ENCODE results near the gene CDC20. TPM values are rescaled to one million over a fixed set of nuclear protein-coding genes. Genes with fewer than 3 reads are reported as not detected.
"Not testable (repeated sequence)": the region's sequence is repeated elsewhere in the genome, so short reads cannot be mapped to it uniquely, and the experiment has no call there.

CDC20 gene
- total RNA-seq, 1 donor from 2014 or later: 69.2 TPM

DNA sequence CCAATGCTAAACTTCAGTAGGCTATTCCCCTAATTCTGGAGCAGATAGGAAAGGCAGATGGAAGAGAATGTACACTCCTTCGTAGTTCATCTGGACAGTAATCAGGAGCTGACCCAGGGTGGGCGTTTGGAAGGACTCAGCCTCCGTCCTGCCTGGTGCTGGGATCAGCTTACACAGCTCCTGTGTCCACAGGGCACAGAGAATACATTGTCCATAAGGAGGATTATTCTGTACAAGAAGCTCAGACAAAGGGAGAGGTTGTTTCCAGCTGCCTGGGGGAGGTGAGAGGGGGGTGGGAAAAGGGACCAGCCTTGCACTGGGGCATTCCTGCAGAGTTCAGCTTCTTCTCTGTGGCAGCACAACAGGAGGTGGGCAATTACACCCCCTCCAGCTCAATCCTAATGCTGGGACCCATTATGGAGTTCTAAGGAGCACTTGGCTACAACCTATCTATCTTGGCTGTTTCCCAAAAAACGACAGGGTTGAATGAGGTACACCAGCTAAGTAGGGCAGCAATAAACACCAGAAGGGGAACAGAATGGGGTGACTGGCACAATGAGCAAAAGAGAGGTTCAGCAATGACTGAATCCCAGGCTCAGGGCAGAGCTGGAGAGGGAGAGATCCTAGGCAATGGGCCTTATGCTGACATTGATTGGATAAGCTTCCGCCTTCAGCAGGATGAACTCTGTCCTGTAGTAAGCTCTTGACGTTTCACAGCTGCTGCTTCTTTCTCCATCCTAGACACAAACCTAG lies 23.4 kb downstream of the CDC20 start:
- no peak for DNase-seq (ENCODE audit: low read depth, low spot score)

DNA sequence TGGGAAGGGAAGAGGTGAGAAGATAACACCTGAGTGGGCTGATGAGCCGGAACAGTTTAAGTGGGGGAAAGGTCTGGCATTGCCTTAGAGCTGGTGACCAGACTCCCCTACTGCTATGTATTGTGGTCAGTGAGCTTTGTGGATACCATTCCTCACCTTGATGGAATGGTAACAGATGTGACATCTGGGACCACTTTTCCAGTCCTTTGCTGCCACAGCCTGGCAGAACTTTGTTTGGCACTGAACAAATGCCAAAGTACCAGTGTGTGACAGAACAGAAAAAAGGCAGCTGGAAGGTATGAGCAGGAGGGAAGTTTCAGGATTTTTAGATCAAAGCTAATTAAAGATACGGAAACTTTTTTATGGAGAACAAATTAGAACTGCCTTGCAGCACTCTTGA lies 24.7 kb downstream of the CDC20 start:
- no peak for DNase-seq (ENCODE audit: low read depth, low spot score)

DNA sequence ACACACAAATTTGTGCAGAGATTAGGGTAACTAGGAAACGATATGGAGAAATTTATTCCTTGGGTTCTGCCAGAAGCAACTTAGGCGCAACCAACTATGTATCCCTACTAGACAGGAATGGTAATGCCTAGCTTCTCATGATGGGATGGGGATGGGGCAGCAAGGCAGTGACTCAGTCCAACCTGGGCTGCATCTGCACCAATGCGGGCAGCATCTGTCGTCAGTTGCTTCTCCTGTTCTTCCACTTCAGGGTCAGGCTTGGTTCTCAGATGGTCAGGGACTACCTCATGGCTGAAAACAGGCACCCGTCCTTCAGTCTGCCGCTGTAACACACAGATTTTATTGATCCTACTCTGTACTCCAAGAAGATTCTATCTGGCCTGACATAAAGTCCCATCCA lies 27.9 kb downstream of the CDC20 start:
- DNase-seq (ENCODE audit: low read depth, low spot score): no peak

DNA sequence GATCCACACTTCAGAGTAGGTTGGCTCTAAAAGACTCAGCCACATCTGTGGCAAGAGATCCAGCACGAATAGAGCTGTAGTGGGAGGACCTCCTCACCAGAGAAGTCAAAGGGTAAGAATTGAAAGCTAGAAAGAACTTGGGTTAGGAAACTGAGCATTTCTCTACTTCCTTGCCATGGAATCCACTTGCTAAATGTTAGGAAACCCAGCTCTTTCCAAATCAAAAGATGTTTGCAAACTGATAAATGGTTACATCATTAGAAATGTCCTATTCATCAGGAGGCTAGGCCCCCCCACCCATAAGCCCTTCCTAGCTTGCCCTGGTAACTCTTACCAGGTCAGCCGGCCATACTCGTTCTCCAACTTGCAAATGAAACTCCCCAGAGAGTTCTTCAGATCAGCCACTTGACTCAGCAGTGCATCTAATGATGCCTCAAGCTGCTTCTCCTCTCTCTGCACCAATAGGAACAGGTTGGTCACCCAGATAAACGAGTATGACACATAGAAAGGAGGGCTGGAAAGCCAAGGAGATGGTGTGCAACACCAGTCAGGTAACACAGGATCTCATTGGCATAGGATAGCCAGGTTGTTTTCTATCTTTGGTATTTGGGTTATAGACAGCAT lies 29.3 kb downstream of the CDC20 start:
- no peak for DNase-seq (ENCODE audit: low read depth, low spot score)

DNA sequence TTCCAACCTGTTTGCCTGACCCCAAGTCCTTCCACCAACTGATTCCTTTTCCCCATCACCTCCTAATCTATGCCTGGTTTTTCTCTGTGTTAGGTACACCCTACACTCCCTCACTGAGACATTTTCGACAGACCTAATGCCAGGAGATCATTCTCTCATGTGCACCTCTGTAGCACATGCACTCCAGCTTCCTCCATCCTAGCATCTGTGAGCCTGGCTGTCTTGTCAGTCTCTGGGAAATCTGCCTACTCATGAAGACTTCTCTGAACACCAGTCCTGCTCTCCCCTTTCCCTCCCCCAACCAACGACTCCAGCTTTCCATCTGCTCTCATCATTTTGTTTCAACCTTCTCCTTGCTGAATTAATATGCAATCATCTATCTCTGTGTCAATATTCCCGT lies 29.8 kb downstream of the CDC20 start:
- no peak for DNase-seq (ENCODE audit: low read depth, low spot score)

DNA sequence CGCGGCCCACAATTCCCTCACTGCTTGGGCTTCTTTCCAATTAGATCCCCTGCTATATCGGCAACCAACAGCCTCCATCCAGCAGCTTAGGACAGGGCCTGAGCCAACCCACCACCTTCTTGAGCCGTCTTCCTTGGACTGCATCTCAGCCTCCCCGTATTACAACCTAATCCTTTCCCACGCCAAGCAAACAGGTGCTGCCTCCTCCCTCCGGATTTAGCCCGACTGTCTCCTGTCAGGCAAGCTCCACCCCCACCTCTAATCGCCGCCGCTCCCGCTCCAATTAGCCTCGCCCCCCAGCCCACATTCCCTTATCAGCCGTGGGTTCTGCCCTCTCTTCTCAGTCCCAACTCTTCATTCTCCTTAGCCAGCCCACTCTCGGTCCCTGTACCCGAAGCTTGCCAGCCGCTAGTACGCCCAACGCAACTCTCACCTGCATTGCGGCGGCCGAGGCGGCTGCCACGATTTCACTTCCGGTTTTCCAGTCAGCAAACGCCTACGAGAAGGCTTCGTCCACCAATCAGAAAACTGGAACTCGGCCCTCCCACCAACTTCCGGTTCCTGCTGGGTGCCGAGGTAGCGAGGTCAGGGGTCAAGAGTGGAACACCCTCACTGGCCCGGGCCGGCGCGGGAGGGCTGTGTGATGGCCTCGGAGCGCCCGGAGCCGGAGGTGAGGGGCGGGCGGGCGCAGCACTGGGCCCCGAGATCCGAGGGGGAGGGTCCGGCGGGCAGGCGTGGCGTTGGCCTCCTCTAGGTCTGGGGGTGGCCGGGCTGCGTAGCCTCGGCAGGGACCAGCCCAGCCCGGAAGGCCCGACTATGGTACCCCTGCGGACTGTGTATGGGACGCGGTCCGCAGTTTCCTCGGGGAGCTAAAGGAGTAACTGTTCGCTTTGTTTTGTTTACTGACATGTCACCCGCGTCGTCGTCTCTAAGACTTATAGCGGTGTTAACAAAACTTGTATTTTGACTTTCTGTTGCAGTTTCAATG lies 30.8 kb downstream of the CDC20 start, which contains the start of the genes MED8 and SZT2:
TSS of gene MED8 (minus strand) at position 475 of the 988 bp plus-strand sequence. CDS start at position 439, 36 bp downstream.
TSS of gene SZT2 (plus strand) at position 574 of the 988 bp plus-strand sequence. CDS start at position 644, 70 bp downstream.
- DNase-seq (ENCODE audit: low read depth, low spot score): peak; percentile 81

DNA sequence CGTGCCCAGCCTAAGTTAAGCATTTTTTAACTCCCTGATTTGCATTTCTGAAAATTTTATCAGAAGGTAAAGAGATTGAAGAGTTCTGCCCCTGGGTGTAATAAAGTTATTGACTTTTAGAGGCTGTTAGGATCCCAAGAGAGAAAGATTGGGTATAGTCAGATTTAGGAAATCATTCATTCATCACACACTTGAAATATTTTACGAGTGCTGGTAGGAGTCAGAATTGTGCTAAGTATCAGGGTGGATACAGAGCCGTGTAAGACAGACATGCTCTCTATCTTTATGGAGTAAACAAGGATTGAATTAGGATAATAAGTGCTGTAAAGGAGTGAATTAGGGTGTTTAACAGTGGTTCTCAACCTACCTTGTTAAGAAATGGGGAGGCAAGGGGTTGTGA lies 33.9 kb downstream of the CDC20 start:
- no peak for DNase-seq (ENCODE audit: low read depth, low spot score)

DNA sequence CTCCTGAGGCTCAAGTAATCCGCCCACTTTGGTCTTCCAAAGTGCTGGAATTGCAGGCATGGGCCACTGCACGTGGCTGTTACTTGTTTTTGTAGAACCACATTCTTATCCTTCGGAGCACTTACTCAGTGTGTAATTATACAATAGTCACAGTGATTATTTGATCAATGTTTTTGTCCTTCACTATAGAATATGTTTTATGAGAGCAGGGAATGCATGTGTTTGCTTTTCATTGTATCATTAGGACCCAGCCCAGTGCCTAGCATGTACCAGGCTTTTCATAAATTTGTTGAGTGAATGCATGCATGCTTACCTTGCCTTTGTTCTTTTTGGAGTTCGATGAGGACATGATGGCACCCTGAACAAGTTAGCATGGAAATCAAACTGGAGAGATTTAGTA lies 36.7 kb downstream of the CDC20 start:
- DNase-seq (ENCODE audit: low read depth, low spot score): no peak

DNA sequence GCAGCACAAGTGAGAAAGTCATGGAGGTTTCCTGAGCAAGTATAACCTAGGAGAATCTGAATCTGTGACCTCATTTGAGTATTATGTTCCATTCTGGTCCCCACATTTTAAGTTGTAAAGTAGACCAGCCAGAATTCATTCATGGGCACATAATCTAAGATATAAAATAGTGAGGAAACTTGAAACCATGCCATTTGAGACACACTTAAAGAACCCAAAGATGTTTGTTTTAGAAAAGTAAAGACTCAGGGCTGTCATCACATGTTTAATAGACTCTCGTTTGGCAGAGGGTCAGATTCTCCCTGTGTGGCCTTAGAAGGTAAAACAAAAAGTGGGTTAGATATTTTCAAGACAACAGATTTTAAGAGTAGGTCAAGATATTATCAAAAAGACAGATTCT lies 37.3 kb downstream of the CDC20 start:
- DNase-seq (ENCODE audit: low read depth, low spot score): no peak

DNA sequence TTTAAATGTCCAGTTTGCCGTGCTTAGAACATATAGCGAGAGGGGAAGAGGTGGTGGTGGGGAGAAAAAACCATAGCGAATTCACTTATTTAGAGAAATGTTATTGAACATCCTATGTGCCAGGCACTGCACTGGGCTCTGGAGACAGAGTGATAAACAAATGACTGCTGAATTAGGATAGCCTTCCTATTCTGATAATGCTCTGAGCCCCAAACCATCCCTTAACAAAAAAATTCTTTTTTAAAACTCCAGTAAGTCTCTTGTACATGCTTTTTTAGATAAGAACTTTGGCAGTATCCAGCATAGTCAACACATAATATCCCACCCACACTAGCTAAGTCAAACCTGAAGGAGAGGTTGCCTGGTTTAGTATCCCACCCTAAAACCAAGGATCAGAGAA lies 39.4 kb downstream of the CDC20 start:
- no peak for DNase-seq (ENCODE audit: low read depth, low spot score)

DNA sequence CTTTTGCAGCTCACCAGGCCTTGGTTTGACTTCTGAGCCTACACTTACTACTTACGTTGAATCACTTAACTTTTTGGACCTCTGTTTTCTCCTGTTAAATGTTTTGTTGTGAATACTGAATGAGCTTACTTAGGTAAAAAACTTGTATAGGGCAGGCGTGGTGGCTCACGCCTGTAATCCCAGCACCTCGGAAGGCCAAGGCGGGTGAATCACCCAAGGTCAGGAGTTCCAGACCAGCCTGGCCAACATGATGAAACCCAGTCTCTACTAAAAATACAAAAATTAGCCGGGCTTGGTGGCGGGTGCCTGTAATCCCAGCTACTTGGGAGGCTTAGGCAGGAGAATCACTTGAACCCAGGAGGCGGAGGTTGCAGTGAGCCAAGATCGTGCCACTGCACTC lies 41.7 kb downstream of the CDC20 start:
- DNase-seq (ENCODE audit: low read depth, low spot score): not testable (repeated sequence)

DNA sequence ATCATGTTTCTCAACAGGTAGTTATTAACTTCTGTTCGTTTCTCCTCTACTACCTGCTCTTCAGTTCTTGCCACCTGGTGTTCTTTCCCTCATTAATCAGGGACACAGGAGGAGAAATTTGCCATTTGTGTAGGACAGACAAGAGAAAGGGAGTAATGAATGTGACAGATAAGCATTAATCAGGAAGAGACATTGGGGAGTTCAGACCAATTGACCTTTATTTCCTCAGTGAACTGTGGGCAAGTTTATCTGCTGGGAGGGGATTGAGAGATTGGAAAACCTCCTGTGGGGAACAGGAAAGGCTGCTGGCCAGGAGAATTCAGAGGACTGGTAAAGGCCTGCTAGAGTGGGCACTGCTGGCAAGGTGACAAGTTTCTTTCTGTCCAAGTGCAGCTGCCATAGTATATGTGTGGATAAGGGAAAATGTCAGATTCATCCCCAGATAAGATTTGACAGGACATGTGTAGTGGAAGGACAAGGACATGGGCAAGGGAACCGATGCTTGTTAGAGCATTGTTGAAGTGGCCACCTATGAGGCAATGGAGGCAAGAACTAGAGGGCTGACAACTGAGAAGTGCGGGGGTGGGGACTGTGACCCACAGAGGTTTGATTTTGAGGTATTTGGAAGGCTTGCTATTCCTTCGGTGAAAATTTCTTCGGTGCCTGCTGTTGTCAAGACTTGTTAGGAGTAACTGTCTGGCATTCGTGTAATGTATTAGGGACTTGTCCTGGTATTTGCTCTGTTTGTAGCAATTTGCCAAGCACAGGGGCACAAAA lies 43.5 kb downstream of the CDC20 start:
- no peak for DNase-seq (ENCODE audit: low read depth, low spot score)

DNA sequence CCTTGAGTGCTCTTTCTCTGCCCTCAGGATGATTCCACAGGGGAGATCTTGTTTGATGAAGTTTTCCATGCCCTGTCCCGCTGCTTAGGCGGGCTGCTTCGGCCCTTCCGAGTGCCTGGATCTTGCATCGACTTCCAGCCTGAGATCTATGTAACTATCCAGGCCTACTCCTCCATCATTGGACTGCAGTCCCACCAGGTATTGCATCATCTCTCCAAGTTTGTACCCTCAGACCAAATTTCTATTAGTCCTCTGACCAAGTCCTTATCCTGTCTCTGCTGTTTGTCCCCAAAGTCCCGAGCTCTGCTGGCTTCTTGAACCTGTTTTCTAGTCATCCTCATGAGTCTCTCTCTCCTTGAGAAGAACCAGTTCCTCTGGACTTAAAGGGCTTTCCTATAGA lies 45.6 kb downstream of the CDC20 start:
- no peak for DNase-seq (ENCODE audit: low read depth, low spot score)

DNA sequence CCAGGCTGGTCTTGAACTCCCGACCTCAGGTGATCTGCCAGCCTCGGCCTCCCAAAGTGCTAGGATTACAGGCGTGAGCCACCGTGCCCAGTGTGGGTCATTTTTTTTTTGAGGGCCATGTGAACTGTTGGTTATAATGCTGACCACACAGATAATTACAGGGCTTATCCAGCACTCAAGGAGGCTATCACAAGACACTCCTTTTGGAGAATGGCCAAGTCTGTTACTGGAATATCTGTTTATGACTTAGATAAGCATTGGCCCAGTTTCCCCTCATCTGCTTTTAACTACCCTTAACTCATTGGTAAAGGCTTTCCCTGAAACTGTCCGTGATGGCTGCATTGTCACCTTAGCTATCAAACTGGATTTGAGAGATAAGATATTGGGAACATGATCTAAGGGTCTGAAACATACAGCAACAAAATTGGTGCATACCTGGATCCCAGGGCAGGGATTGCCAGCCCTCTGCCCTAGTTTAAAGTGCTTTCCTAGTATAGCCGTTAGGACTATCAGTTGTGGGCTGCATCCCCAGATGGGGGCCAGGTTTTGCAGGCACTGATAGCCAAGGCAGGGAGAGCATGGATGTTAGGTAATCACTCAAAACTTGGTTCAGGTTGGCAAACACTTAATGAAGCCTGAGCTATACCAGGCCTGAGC lies 46.6 kb downstream of the CDC20 start:
- DNase-seq (ENCODE audit: low read depth, low spot score): no peak

DNA sequence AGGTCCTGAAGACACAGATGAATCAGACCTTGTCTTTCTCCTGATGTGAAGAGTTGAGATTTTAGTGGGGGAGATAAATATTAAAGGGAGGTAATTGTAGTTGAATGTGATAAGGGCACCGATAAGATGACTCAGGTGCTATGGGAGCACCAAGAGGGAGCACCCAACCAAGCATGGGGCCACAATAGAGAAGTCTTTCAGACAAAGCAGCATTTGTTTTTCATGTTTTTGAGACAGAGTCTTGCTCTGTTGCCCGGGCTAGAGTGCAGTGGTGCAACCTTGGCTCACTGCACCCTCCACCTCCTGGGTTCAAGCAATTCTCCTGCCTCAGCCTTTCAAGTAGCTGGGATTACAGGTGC lies 47.1 kb downstream of the CDC20 start:
- DNase-seq (ENCODE audit: low read depth, low spot score): no peak

DNA sequence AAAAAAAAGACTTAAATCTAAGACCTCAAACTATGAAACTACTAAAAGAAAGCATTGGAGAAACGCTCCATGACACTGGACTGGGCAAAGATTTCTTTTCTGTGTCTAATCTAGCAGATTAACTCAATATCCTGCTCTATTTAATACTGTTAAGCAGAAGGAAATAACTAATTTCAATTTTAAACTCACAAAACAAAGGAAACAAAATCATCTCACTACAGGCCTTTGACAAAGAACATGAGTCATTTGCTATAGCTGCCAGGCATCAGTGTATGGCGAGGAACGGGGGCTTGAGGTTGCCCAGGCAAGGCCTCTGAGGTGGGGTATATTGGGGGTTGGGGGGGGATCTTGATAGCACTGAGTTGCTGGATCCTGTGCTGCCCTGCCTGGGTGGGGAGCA lies 51.8 kb downstream of the CDC20 start:
- DNase-seq (ENCODE audit: low read depth, low spot score): no peak
